Activated CD8-positive, alpha-beta memory T cell treated with anti-CD3 and anti-CD28 coated beads, Interleukin-2, amount 50 U/mL, for 1 hour (primary cell): Measurements from ENCODE around the gene SCYGR2.

Experiments
- DNase-seq: peaks from one replicate; pipeline ENCODE4 v3.0.0-alpha.2; 2020; ENCODE audit errors: extremely low read depth

The SCYGR2 gene

DNA sequence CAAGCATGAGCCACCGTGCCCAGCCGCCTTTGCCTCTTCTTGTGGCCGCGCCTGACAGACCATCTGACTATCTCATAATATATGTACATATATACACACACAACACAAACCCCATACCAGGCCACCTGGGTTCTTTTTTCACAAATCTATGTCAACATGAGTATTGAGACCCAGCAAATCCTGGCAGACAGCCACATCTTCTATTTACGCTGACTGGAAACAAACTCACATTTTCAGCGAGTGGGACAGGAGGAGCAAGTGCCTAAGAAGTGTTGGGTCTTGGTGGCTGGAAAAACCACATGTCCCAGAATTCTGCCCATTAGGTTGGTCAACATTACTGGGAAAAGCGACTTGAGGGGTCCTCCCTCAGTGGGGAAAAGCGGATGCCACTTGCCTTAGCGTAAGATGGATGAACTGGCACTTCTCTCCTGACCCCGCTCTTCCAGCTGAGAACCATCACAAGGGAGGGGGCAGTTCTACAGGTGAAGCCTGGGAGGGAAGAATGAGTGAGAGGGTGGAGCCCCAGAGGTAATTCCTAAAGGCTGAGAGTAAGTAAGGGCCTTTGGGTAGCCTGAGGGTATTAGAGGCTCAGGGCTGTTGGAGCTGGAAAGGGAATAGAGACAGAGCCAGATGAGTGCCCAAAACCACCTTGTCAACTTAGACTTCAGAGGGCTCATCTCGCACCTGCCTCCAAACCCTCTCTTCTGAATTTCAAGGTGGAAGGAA lies 14.0 kb downstream of the SCYGR2 start:
- DNase-seq: no peak

DNA sequence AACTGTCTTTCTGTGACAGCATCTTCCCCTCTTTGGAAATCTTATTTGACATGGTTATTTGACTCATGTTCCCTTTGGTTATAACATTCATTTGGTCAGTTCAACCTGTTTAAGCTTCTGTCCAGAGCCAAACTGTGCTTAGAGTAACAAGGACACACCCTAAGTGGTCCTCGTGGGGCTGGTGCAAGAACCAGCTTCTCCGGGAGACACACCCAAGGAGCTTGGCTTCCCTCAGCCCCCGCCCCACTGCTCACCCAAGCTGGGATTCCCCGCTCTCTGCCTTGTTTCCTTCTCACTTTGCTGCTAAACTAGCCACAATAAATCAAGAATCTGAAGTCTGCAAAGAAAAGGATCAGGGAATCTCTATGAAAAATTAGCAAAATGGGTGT lies 14.6 kb downstream of the SCYGR2 start:
- DNase-seq: no peak

- DNase-seq: no peak
Measured at GRCh38 chr2:227614246-227614645, 15.6 kb downstream of the SCYGR2 start.

DNA sequence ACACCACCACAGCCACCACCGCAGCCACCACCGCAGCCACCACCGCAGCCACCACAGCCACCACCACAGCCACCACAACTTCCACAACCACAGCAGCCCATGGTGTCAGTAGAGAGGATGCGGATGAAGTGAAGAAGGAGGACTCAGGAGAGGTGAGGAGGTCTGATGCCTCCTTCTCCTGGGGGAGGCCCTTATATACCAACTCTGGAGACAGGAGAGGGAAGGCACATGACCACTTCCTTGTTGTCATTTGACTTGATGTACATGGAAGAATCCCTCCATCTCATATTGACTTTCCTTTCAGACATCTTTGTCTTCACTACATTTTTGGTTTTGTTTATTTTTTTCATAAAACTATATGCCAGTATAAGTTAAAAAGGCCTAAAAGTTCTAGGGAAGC lies 16.0 kb downstream of the SCYGR2 start, which contains the start of gene SCYGR3:
TSS of gene SCYGR3 (minus strand) at position 101 of the 400 bp plus-strand sequence. CDS start at position 101, 0 bp downstream.
- no peak for DNase-seq

- DNase-seq: no peak
Measured at GRCh38 chr2:227615181-227615580, 16.5 kb downstream of the SCYGR2 start.

- DNase-seq: no peak
Measured at GRCh38 chr2:227615906-227616305, 17.2 kb downstream of the SCYGR2 start.

DNA sequence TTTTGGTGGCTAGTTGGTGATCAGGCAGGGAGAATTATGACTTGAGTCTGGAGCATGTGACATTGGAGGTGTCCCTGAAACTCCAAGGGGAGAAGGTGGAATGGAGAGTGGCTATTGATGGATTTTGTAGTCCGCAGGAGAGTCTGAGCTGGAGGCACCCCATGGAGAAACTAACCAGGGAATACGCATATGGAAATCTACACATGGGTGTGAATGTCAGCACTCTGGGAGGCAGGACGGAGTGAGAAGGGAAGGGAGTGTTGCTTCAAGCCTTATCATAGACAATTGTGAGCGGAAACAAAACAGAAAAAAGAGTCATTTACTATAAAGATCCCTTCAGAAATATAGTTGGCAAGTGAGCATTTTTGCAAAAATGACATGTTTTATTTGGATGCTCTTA lies 17.9 kb downstream of the SCYGR2 start:
- no peak for DNase-seq

GRCh38 chr2:227617316-227618230 lies 18.9 kb downstream of the SCYGR2 start, which contains the start of gene SCYGR4:
SCYGR4 (plus strand) TSS chr2:227617498; CDS start chr2:227617498, 0 bp downstream.
- no peak for DNase-seq

- DNase-seq: no peak
Measured at GRCh38 chr2:227623226-227623625, 24.5 kb downstream of the SCYGR2 start.

- DNase-seq: no peak
Measured at GRCh38 chr2:227625420-227625819, 26.7 kb downstream of the SCYGR2 start.

GRCh38 chr2:227626580-227627151 lies 28.0 kb downstream of the SCYGR2 start:
- no peak for DNase-seq

- DNase-seq: no peak
Measured at GRCh38 chr2:227627769-227628168, 29.1 kb downstream of the SCYGR2 start.

DNA sequence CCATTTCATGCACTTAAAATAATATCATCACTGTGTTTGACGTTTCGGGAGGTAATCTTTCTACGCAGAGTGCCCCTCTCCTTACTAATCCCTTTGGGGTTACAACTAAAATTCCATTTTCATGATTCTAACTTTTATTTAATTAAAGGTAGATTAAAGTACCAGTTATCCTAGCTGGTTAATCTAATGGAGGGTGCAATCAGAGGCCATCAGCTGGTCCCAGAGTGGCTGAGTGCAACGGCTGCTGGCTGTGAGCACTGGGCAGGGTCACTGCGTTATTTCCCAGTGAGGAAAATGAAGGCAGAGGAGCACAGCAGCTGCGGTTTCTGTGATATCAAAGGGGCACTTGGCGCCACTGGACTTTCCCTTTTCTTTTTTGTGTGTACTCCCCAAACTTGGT lies 30.7 kb downstream of the SCYGR2 start:
- DNase-seq: no peak

DNA sequence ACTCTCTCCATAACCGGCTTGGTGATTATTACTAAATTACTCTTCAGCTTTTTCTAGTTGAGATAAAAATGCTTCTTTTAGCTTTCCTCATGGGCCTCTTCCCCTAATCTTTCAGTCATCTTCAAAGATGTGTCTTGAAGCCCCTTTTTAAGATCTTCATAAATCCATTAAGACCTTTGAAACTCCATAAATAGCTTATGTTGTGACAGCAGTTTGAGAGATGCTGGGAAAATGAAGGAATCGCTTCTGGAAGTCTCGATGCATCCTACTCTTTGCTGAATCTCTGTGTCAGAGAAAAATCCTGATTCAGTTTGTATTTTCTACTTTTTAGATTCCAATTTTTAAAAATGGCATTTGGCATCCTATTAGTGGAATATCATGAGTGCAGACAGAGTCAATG lies 31.6 kb downstream of the SCYGR2 start:
- DNase-seq: no peak

DNA sequence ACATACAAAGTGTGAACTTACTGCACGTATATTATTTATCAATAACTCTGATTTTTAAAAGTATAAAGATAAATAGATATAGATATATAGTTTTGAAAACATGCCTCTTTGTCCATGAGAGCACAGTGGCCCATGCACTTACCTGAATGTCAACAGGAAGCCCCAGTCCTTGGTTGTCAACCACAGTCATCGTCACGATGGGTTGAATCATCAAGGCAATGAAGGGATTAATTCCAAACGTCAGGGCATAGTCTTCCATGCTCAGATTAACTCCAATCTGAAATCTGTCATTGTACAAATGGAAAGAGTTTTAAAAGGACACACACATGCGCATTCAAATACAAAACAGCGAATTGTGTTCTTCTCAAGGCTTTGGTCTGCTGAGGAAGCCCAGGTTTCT lies 34.1 kb downstream of the SCYGR2 start:
- DNase-seq: no peak

DNA sequence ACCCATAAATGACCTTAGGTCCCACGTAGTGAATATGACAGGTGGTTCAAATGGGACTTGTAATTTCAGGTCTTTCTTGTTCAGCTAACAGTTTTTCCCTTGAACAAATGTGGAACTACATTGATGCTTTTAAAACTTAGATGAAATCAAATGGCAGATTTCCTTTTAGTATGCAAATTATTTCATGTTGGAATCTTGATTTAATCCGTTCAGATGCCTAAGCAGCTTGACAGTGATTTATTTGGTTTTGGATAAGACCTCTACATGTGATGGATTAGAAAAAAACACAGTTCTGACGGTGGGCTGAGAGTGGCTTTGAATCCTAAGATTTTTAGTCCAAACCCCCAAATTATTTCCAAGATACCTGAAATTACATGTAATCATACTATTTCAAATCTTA lies 35.5 kb downstream of the SCYGR2 start:
- DNase-seq: no peak

DNA sequence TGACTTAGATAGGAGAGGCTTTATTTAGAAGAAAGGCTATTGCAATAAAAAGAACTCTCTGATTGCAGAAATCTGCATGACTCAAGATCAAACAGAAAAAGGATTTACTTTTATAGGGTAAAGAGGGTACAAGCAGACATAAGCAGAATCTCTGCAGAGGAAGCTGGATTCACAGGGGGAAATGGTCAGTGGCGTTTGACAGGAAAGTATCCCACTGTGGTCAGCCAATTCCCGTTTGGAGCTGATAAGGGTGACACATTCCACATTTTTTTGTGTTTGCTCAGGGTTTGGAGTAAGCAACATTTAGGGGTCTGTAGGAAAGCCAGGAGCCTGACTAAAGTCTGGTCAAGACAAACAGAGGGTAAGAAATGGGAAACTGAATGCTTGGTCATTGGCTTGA lies 44.0 kb downstream of the SCYGR2 start:
- no peak for DNase-seq

DNA sequence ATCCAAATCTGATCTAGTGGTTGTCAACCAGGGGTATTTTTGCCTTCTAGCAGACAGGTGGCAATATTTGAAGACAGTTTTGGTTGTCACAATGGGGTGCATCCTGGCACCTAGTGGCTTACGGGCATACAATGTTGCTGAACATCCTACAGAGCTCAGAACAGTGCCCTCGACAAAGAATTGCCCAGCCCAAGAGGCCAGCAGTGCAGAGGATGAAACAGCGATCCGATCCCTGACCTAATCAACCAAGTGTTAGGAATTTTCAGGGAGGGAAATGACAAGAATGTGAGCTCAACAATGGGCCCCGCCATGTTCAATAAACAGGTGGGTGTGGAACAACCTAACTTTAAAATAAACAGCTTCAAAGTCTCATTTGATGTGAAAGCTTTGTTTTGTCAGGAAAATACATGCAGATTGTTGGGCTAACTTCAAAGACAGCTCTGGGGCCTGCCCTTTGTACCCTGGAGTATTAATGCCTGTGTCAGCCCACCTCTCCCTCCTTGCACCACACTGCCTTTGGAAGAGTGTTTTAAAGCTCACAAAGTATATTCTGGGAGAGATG lies 45.4 kb downstream of the SCYGR2 start:
- DNase-seq: no peak
